Lower leg skin (tissue), 3 donors: ENCODE data around the gene LRWD1.

Experiments used
- POLR2A ChIP-seq, 2 donors: fragments of 450-650 bp; IDR thresholded peaks; one replicate each; pipeline ENCODE4 v1.6.1; 2016 to 2017; ENCODE audit warnings: antibody characterized with exemption in 2 of 2, mild to moderate bottlenecking in 1 of 2, moderate library complexity in 1 of 2
- TF ChIP-seq, protein P1 (sequence below), 3 donors: fragments of 450-650 bp; IDR thresholded peaks; one replicate each; pipeline ENCODE4 v1.5.1; 2016; ENCODE audit warnings: antibody characterized with exemption in 3 of 3, mild to moderate bottlenecking in 3 of 3, moderate library complexity in 2 of 3

DNA sequence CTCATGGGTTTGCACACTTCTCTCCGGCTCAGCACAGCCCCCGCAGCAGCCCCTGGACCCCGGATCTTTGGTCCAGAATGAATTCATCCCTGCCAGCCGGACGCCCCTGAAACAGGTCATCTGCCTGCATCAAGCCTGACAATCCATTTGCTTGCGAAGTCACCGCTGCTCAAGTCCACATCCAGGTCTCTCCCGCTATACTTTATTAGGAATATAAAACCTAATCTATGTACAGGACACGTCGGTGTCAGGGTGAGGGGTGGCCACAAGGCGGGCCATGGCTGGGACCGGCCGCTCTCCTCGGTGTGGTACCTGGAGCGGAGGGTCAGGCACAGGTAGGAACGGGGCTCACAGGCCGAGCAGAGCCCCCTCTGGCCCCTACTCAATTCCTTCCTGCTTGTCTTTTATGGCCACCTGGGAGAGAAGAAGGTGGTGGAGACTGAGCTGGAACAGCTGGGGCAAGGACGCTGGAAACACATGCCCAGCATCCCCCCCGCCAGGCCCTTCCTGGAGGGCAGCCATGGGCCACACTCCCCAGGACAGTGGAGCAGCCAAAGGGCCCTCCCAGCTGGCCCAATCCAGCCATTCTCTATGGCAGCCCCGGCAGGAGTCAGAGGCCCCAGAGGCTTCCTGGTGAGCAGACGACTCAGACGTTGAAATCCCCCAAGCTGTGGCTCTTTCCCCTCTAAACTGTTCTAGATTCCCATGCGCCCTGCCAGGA, 8.6 kb downstream of the LRWD1 start:
- no peak for TF ChIP-seq POLR2A (IDR thresholded peaks at IDR 0.05)
- TF ChIP-seq, protein P1, sequence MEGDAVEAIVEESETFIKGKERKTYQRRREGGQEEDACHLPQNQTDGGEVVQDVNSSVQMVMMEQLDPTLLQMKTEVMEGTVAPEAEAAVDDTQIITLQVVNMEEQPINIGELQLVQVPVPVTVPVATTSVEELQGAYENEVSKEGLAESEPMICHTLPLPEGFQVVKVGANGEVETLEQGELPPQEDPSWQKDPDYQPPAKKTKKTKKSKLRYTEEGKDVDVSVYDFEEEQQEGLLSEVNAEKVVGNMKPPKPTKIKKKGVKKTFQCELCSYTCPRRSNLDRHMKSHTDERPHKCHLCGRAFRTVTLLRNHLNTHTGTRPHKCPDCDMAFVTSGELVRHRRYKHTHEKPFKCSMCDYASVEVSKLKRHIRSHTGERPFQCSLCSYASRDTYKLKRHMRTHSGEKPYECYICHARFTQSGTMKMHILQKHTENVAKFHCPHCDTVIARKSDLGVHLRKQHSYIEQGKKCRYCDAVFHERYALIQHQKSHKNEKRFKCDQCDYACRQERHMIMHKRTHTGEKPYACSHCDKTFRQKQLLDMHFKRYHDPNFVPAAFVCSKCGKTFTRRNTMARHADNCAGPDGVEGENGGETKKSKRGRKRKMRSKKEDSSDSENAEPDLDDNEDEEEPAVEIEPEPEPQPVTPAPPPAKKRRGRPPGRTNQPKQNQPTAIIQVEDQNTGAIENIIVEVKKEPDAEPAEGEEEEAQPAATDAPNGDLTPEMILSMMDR (IDR thresholded peaks at IDR 0.05), result no peak
